AG10803 (cell line): Measurements from ENCODE around the gene FADS1.

Experiments used
- DNase-seq: peaks from one replicate; pipeline ENCODE4 v3.0.0; 2010; ENCODE audit warnings: low read depth
- H3K4me3 ChIP-seq: 2 replicates; pipeline ENCODE4 v1.5.1; 2011; ENCODE audit warnings: mild to moderate bottlenecking, low read length, control low read depth
- CTCF ChIP-seq: conservative IDR thresholded peaks from 2 replicates; pipeline ENCODE4 v1.5.1; 2011; ENCODE audit warnings: mild to moderate bottlenecking, low read length, control low read depth, inconsistent platforms

FADS1 gene

GRCh38 chr11:61851113-61851899, 34.5 kb upstream of the FADS1 start:
- H3K4me3 ChIP-seq: no peak overlapping the region
- TF ChIP-seq CTCF: no peak
- no peak for DNase-seq

- TF ChIP-seq CTCF: no peak
- H3K4me3 ChIP-seq: no peak overlapping the region
- no peak for DNase-seq
These were observed 33.9 kb upstream of the FADS1 start for GRCh38 chr11:61850687-61851086.

- TF ChIP-seq CTCF: no peak
- no peak for DNase-seq
- no peak overlapping the region for H3K4me3 ChIP-seq
These were observed 31.8 kb upstream of the FADS1 start for GRCh38 chr11:61848631-61849030.

GRCh38 chr11:61847914-61848581, 31.2 kb upstream of the FADS1 start:
- no peak for DNase-seq
- no peak for TF ChIP-seq CTCF
- no peak overlapping the region for H3K4me3 ChIP-seq

- no peak overlapping the region for H3K4me3 ChIP-seq
- TF ChIP-seq CTCF: no peak
- DNase-seq: no peak
These were observed 29.7 kb upstream of the FADS1 start for GRCh38 chr11:61846362-61847020.

GRCh38 chr11:61844909-61845565, 28.2 kb upstream of the FADS1 start:
- no peak for TF ChIP-seq CTCF
- DNase-seq: no peak
- no peak overlapping the region for H3K4me3 ChIP-seq
